Activated T-cell treated with anti-CD3 and anti-CD28 coated beads, Interleukin-2, amount 50 U/mL, for 72 hours (primary cell): ENCODE measurements around the gene CCT8L2. TPM values are rescaled to one million over a fixed set of nuclear protein-coding genes. Genes with fewer than 3 reads are reported as not detected.
"Not testable (repeated sequence)": the region's sequence is repeated elsewhere in the genome, so short reads cannot be mapped to it uniquely, and the experiment has no call there.

ENCODE experiments used
- ATAC-seq, 2 donors: fragments of 150-1000 bp; cut with Tn5 transposase; replicated peaks in 1 of 2; 2 replicates each; pipeline ENCODE4 v1.10.0; 2021; ENCODE audit warnings: moderate library complexity in 2 of 2, mild to moderate bottlenecking in 1 of 2
- DNase-seq, 2 donors: peaks; one replicate each; pipeline ENCODE4 v3.0.0; 2021 to 2022; ENCODE audit warnings: mixed read lengths in 1 of 2
- H3K27ac Mint-ChIP-seq: one replicate; pipeline ENCODE4 v1.8.0; 2022; ENCODE audit warnings: mild to moderate bottlenecking, moderate library complexity, mixed read lengths
- H3K27me3 Mint-ChIP-seq: one replicate; pipeline ENCODE4 v1.8.0; 2022; ENCODE audit warnings: low read depth, mixed read lengths
- H3K36me3 Mint-ChIP-seq, 2 donors: one replicate each; pipeline ENCODE4 v1.8.0; 2022; ENCODE audit warnings: mixed read lengths in 2 of 2, mild to moderate bottlenecking in 1 of 2; ENCODE audit not compliant: insufficient read depth in 2 of 2
- H3K4me1 Mint-ChIP-seq: one replicate; pipeline ENCODE4 v1.8.0; 2022; ENCODE audit warnings: low read depth, mixed read lengths
- H3K4me3 Mint-ChIP-seq, 2 donors: one replicate each; pipeline ENCODE4 v1.8.0; 2022; ENCODE audit warnings: mild to moderate bottlenecking in 2 of 2, mixed read lengths in 2 of 2, moderate library complexity in 2 of 2
- H3K9me3 Mint-ChIP-seq, 2 donors: one replicate each; pipeline ENCODE4 v1.8.0; 2022; ENCODE audit warnings: mixed read lengths in 2 of 2
- total RNA-seq, 2 donors: library from RNA; stranded (reverse); gene quantifications; one replicate each; pipeline ENCODE4 v1.2.3, GENCODE V29; 2022

Gene CCT8L2
- total RNA-seq, 2 donors from 2014 or later = not detected

DNA sequence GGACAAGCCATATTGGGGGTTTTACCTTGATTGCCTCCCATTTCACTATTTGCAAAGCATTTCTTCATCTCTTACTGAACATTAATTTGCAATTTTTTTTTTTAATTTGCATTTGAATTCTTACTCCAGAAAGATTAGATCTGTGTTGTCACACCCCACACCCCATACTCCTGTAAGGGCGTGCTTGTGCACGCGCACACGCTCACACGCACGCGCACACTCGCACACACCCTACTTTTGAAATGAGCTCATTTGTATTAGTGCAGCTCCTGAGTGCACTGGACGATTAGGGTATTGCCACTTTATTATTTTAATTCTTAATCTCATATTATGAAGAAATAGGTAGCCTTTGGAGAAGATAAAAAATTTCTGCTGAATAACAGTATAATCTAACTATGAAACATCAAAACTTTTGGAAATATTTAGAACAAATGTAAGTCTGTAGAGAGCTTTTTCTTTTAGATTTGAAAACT is 11.2 kb upstream of the CCT8L2 start:
- H3K9me3 Mint-ChIP-seq, ATAC-seq, H3K27ac Mint-ChIP-seq, DNase-seq, H3K36me3 Mint-ChIP-seq, H3K4me3 Mint-ChIP-seq, H3K4me1 Mint-ChIP-seq: not testable (repeated sequence)
- H3K27me3 Mint-ChIP-seq = peaks cover 31% of the 10 kb centered on the region

DNA sequence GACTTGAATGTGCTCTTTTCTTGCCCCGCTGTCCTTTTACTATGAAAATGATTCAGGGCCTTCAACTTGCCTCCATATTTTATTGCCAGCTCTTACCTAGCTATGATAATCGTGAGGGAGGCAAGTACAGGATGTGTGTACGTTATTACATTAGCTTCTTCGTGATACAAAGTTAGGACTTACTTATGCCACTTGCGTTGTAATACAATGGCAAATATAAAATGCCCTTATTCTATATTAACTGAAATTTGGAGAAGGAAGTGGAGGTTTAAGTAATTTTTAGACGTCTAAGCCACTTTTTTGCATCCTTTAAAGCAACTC is 10.8 kb upstream of the CCT8L2 start:
- Mint-ChIP-seq H3K36me3 (no peaks in the 10 kb centered on the region), H3K4me1 (peaks cover 5% of the 10 kb centered on the region), H3K27ac (no peak overlapping the region), H3K4me3 (peak overlapping the region; percentile 48 to 70), H3K9me3 (no peaks in the 10 kb centered on the region), H3K27me3 (peaks cover 31% of the 10 kb centered on the region)
- DNase-seq = no peak
- ATAC-seq = peak in 1 of 2 donors; percentile 53

DNA sequence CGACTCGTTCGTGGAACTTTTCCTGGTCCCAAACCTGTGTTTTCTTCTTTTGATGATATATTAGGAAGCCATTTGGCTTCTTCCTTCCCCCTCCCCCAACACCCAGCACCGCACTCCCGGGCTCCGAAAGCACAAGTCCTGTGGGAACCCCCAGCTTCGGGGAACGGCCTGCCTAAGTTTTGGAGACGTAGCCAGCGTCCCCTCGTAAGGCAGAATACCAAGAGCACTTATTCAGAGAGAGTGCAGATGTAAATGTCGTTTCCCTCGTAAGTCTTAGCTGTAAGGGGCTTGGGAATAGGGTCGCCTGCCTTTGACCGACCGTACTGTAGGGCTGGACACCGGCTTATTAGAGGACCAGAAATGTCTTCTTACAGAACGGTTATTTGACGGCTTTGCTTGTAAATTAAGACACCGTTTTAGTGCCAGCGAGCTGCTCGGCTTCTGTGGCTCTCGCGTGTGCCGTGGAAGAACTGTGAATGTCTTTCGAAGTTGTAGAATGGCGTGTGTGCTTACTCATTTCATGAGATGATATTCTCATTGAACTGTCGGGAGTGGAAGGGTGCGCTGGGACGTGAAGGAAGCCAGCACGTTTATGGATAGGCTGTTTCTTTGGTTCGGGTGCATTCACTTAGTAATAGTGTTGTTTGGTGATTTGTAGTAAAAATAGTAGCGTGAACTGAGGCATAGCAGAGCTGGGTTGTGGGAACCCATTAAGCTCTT is 10.3 kb upstream of the CCT8L2 start:
- H3K27me3 Mint-ChIP-seq = peaks cover 31% of the 10 kb centered on the region
- H3K4me3 Mint-ChIP-seq = peak overlapping the region; percentile 48 to 70
- DNase-seq, H3K9me3 Mint-ChIP-seq, H3K4me1 Mint-ChIP-seq, H3K27ac Mint-ChIP-seq, H3K36me3 Mint-ChIP-seq: not testable (repeated sequence)
- ATAC-seq = peak; percentile 54 to 58

DNA sequence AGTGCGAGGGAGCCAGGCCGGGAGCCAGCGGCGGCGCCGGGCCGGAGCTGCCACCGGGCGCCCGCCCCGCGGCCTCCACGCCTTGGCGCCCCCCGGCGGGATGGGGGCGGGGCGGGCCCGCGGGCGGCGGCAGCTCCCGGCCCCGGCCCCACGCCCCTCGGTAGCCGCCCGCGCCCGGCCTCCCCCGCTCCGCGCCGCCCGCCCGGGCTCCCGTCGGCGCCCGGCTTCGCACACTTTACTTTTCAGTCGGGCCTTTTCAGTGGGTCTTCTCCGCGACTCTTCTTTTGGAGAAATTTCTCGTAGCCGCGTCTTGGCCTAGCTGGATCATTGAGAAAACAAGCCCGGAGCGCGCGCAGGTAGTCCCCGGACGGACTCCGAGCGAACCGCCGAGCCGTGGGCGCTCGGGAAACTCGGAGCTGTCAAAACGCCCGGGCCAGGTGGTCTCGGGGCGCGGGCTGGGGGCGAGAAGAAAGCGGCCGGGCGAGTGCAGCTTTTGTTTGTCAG is 9.7 kb upstream of the CCT8L2 start:
- not testable (repeated sequence) for H3K4me1 Mint-ChIP-seq, DNase-seq, H3K9me3 Mint-ChIP-seq, H3K36me3 Mint-ChIP-seq, H3K27ac Mint-ChIP-seq
- H3K4me3 Mint-ChIP-seq = peak overlapping the region; percentile 48 to 70
- peaks cover 31% of the 10 kb centered on the region for H3K27me3 Mint-ChIP-seq
- ATAC-seq = peak; percentile 9 to 26

- DNase-seq = peak; percentile 4 to 7
Observed at GRCh38 chr22:16601437-16602223, 9.0 kb upstream of the CCT8L2 start.

GRCh38 chr22:16600644-16601436 is 8.2 kb upstream of the CCT8L2 start:
- ATAC-seq (peak; percentile 50 to 61), DNase-seq (peak; percentile 28 to 57)
- not testable (repeated sequence) for H3K36me3 Mint-ChIP-seq, H3K9me3 Mint-ChIP-seq, H3K27ac Mint-ChIP-seq, H3K4me1 Mint-ChIP-seq
- H3K4me3 Mint-ChIP-seq = peak overlapping the region; percentile 55 to 72
- peaks cover 38% of the 10 kb centered on the region for H3K27me3 Mint-ChIP-seq

More at GRCh38 chr22:16601437-16602223, 9.0 kb upstream of the CCT8L2 start:
- Mint-ChIP-seq H3K9me3 (no peaks in the 10 kb centered on the region), H3K4me3 (peak overlapping the region; percentile 66 to 69), H3K36me3 (no peaks in the 10 kb centered on the region), H3K4me1 (peaks cover 5% of the 10 kb centered on the region), H3K27ac (no peak overlapping the region), H3K27me3 (peaks cover 32% of the 10 kb centered on the region)
- peak; percentile 49 to 52 for ATAC-seq

DNA sequence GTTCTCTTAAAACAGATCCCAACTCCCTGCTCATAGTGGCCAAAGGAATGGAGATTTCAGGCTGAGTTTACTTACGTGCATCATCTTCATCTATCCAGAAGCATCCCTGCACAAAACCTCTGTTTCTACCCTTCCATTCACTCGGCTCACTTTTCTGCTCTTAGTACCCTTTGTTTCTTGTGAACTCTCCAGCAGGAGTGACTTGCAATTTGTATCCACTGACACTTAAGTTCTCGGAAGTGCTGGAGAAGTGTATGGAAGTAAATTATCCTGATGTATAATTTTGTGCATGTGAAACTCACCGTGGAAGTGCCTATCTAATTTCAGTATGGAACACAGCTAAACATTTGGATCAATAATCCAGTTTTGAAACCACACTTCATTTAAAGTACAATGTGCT is 7.0 kb upstream of the CCT8L2 start:
- H3K4me3 Mint-ChIP-seq, H3K27ac Mint-ChIP-seq, H3K9me3 Mint-ChIP-seq, H3K36me3 Mint-ChIP-seq, ATAC-seq, DNase-seq, H3K4me1 Mint-ChIP-seq: not testable (repeated sequence)
- peaks cover 38% of the 10 kb centered on the region for H3K27me3 Mint-ChIP-seq

DNA sequence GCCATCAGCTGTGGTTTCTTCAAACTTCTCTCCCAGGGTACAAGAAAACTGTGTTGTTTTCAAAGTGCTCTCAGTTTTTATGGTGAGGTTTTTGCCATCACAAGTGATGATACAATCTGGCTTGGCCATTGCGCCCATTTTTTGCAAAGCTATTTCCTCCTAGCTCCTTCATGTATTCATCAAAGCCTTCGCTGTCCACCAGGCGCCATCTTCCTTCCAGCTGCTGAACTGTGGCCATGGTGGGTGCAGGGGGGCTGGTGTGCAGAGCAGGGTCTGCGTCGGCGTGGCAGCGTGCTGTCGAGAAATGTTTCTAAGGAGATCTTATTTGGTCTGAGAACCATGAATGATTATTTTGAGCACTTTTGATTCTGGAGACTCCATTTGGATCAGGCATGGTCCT is 2.6 kb upstream of the CCT8L2 start:
- H3K27me3 Mint-ChIP-seq = peaks cover 22% of the 10 kb centered on the region
- H3K9me3 Mint-ChIP-seq, DNase-seq, H3K27ac Mint-ChIP-seq, H3K36me3 Mint-ChIP-seq, ATAC-seq, H3K4me1 Mint-ChIP-seq, H3K4me3 Mint-ChIP-seq: not testable (repeated sequence)

- H3K27me3 Mint-ChIP-seq = peaks cover 12% of the 10 kb centered on the region
- no peaks in the 10 kb centered on the region for H3K36me3 Mint-ChIP-seq
- ATAC-seq (no peak), DNase-seq (no peak)
- no peak overlapping the region for H3K4me3 Mint-ChIP-seq
- no peak overlapping the region for H3K27ac Mint-ChIP-seq
- H3K4me1 Mint-ChIP-seq = no peaks in the 10 kb centered on the region
- H3K9me3 Mint-ChIP-seq = no peaks in the 10 kb centered on the region
Observed at GRCh38 chr22:16594026-16594425, 1.4 kb upstream of the CCT8L2 start.

DNA sequence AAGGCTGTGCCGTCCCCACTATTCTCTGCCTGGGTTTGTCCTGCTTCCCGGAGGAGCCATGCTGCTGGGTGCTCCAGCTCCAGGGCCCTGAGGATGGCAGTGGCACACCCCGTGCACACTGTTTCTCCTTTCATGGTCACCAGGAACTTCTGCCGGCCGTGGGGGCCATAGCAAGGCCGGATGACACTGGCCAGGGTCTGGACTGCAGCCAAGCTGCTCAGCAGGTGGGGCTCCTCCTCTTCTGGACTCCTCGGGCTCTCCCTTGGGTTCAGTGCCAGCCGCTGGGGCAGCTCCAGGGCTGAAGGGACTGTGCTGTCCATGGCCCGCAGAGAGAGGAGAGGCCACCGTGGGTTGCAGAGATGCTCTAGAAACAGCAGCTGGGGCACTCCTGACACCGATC is 379 bp downstream of the CCT8L2 start:
- not testable (repeated sequence) for H3K9me3 Mint-ChIP-seq, H3K4me1 Mint-ChIP-seq, H3K27ac Mint-ChIP-seq, ATAC-seq, H3K36me3 Mint-ChIP-seq, H3K4me3 Mint-ChIP-seq, DNase-seq
- H3K27me3 Mint-ChIP-seq = peaks cover 12% of the 10 kb centered on the region

DNA sequence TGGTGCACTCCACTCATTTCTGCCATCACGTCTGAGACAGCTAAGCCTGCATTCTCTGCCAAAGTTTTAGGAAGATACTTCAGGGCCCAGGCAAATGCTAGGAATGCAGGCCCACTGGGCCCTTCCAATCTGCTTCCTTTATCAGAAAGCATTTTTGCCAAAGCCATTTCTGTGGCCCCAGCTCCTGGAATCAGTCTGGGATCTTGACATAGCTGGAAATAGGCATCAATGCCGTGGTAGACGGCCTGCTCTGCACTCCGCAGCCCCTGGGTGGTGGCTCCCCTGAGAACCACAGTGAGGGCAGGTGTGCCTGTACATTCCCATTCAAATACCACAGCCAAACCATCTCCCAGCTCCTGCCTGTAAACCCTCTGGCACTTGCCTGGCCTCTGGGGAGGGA is 1.5 kb downstream of the CCT8L2 start:
- H3K36me3 Mint-ChIP-seq, H3K27me3 Mint-ChIP-seq, H3K9me3 Mint-ChIP-seq, DNase-seq, H3K4me3 Mint-ChIP-seq, H3K4me1 Mint-ChIP-seq, H3K27ac Mint-ChIP-seq, ATAC-seq: not testable (repeated sequence)

GRCh38 chr22:16586991-16587390 is 5.6 kb downstream of the CCT8L2 start:
- H3K9me3 Mint-ChIP-seq = no peaks in the 10 kb centered on the region
- no peak for ATAC-seq
- no peak overlapping the region for H3K27ac Mint-ChIP-seq
- H3K4me3 Mint-ChIP-seq = no peak overlapping the region
- no peaks in the 10 kb centered on the region for H3K27me3 Mint-ChIP-seq
- no peak for DNase-seq
- H3K36me3 Mint-ChIP-seq = no peaks in the 10 kb centered on the region
- H3K4me1 Mint-ChIP-seq = no peaks in the 10 kb centered on the region

DNA sequence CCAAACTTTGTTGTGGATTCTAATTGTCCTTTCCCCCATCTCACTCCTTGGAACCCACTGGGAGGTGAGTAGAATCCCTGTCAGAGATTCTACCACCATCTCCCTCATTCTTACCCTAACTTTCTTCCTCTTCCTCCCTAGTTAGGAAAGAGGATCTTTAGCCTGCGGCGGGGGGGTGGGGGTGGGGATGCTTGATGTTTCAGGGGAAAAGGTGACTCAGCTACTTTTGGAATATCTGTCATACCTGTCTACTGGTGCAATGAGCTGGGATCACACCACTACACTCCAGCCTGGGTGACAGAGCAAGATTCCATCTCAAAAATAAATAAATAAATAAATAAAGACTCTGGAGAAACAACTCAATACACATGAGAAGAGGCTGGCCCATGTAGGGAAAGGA is 6.4 kb downstream of the CCT8L2 start:
- no peaks in the 10 kb centered on the region for H3K36me3 Mint-ChIP-seq
- no peak overlapping the region for H3K27ac Mint-ChIP-seq

More for the DNA sequence above, 6.4 kb downstream of the CCT8L2 start:
- no peak overlapping the region for H3K4me3 Mint-ChIP-seq
- DNase-seq (no peak), ATAC-seq (no peak)
- H3K27me3 Mint-ChIP-seq = no peaks in the 10 kb centered on the region
- H3K9me3 Mint-ChIP-seq = no peaks in the 10 kb centered on the region
- H3K4me1 Mint-ChIP-seq = no peaks in the 10 kb centered on the region
